ENCODE results near the gene TBC1D1.

DNA sequence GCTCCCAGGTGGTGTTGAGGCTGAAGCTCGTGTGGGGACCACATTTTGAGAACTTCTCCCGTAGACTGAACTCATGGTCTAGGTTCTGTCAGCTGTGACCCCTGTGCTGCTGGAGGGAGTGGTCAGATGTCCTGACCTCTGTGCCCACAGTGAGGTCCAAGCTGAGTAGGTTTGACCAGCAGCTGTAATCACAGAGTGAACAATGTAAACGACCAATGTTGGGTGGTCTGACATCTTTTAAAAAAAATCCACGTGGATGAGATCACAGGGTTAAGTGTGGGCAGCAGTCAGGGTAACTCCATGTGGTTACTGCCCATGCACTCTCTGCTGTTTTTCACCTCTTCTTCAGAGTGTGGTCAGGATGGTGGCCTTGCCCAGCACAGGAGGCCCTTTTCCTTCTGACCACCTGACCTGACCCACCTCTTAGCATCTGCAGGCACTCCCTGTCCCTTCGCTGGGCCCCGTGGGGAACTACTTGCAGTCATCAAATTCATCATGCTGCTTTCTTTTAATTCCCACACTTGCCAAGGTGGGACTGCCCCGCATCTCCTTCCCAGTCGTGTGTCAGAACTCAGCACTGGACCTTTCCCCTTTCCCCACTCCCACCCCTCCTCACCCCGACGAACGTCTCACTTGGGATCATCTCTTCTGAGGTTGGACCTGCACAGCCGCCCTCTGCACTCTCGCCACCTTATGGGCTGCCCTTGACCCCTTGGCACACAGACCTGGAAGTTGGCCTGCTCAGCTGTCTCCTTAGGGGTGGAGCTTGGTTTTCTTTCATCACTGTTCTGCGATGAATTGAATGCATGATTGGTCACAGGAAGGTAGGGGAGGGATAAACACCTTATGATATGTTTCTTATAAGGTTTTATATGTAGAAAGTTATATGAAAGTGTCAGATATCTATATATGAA is 189.4 kb downstream of the TBC1D1 start:
- TF ChIP-seq, protein P1, sequence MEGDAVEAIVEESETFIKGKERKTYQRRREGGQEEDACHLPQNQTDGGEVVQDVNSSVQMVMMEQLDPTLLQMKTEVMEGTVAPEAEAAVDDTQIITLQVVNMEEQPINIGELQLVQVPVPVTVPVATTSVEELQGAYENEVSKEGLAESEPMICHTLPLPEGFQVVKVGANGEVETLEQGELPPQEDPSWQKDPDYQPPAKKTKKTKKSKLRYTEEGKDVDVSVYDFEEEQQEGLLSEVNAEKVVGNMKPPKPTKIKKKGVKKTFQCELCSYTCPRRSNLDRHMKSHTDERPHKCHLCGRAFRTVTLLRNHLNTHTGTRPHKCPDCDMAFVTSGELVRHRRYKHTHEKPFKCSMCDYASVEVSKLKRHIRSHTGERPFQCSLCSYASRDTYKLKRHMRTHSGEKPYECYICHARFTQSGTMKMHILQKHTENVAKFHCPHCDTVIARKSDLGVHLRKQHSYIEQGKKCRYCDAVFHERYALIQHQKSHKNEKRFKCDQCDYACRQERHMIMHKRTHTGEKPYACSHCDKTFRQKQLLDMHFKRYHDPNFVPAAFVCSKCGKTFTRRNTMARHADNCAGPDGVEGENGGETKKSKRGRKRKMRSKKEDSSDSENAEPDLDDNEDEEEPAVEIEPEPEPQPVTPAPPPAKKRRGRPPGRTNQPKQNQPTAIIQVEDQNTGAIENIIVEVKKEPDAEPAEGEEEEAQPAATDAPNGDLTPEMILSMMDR (IDR thresholded peaks at IDR 0.05): no peak
- TF ChIP-seq POLR2A (IDR thresholded peaks at IDR 0.05; ENCODE audit: low read depth) (no peak), EP300 (IDR thresholded peaks at IDR 0.05) (no peak)

Data from esophagus muscularis mucosa (tissue), 4 donors.